SK-N-MC (cell line): Measurements from ENCODE around the gene TMEFF2.

ENCODE experiments used
- EZH2 ChIP-seq: fragments of 200-600 bp; sonication (generic); IDR thresholded peaks from one replicate; pipeline ENCODE4 v1.6.1; 2017; ENCODE audit warnings: antibody characterized with exemption
- FOXP2 ChIP-seq: optimal IDR thresholded peaks from 2 replicates; pipeline ENCODE3; 2011; ENCODE audit warnings: mild to moderate bottlenecking, moderate library complexity; ENCODE audit not compliant: insufficient read depth; ENCODE audit errors: extremely low read length, control extremely low read depth

- no peak for TF ChIP-seq EZH2
- TF ChIP-seq FOXP2 = no peak
These were observed 199.4 kb downstream of the TMEFF2 start for GRCh38 chr2:191995285-191995684.
